B cell (primary cell): ENCODE measurements around the gene TBC1D14. TPM values are rescaled to one million over a fixed set of nuclear protein-coding genes. Genes with fewer than 3 reads are reported as not detected.

Experiments
- ATAC-seq: fragments of 200-7000 bp; cut with Tn5 transposase; one replicate; pipeline ENCODE4 v1.10.0; 2021; ENCODE audit warnings: low read depth, mild to moderate bottlenecking, moderate number of reproducible peaks, moderate library complexity
- CTCF ChIA-PET: fragments of 350-600 bp; sonication (Branson Sonifier 250); formaldehyde crosslinking; loops from one replicate; lab custom pipeline; 2021; ENCODE audit warnings: antibody characterized with exemption, inconsistent platforms; lab: Charles Lee
- POLR2A ChIA-PET: fragments of 350-600 bp; sonication (Branson Sonifier 250); formaldehyde crosslinking; loops from one replicate; lab custom pipeline; 2021; ENCODE audit warnings: antibody characterized with exemption; lab: Charles Lee
- DNase-seq: peaks from one replicate; pipeline ENCODE4 v3.0.0; 2013
- H2AFZ ChIP-seq: 2 replicates; pipeline ENCODE4 v1.6.1; 2012; ENCODE audit warnings: mild to moderate bottlenecking, low read depth, low read length; ENCODE audit not compliant: insufficient read depth, poor library complexity, severe bottlenecking
- H3K27ac ChIP-seq, 2 donors: 1 replicate in 1 of 2; 2 replicates in 1 of 2; pipeline ENCODE4 v1.5.1; 2012 to 2013; ENCODE audit warnings: low read length in 2 of 2, mild to moderate bottlenecking in 2 of 2, moderate library complexity in 1 of 2
- H3K27me3 ChIP-seq, 4 experiments: fragments of 200-600 bp in 1 of 4; sonication (generic) in 1 of 4; replicated peaks in 1 of 4; 1 replicate in 2 of 4; 2 replicates in 2 of 4; pipeline versions ENCODE4 v1.6.1 to v1.7.0; 2013 to 2016; ENCODE audit warnings: low read length in 3 of 4, mild to moderate bottlenecking in 2 of 4, mixed read lengths in 1 of 4, moderate library complexity in 1 of 4; ENCODE audit not compliant: insufficient read depth in 4 of 4, control insufficient read depth in 3 of 4; ENCODE audit errors: control extremely low read depth in 1 of 4
- H3K36me3 ChIP-seq, 2 experiments: replicated peaks in 1 of 2; 1 replicate in 1 of 2; 2 replicates in 1 of 2; pipeline versions ENCODE4 v1.6.1 to v1.7.1; 2013; ENCODE audit warnings: low read length in 1 of 2; ENCODE audit not compliant: insufficient read depth in 2 of 2, control insufficient read depth in 1 of 2; ENCODE audit errors: control extremely low read depth in 1 of 2, extremely low read depth in 1 of 2
- H3K4me1 ChIP-seq, 2 donors: fragments of 200-600 bp in 1 of 2; sonication (generic) in 1 of 2; 1 replicate in 1 of 2; 2 replicates in 1 of 2; pipeline versions ENCODE4 v1.5.1 to v1.6.1; 2013 to 2017; ENCODE audit warnings: low read length in 2 of 2; ENCODE audit not compliant: control insufficient read depth in 2 of 2, insufficient read depth in 2 of 2
- H3K4me2 ChIP-seq: replicated peaks from 2 replicates; pipeline ENCODE3; 2012; ENCODE audit warnings: mild to moderate bottlenecking, low read depth, low read length; ENCODE audit not compliant: poor library complexity, severe bottlenecking
- H3K4me3 ChIP-seq, 5 experiments: fragments of 200-600 bp in 1 of 5; sonication (generic) in 1 of 5; 1 replicate in 3 of 5; 2 replicates in 2 of 5; pipeline versions ENCODE4 v1.5.1 to v1.7.0; 2011 to 2016; ENCODE audit warnings: low read length in 4 of 5, mild to moderate bottlenecking in 4 of 5, low read depth in 2 of 5, control low read depth in 1 of 5, moderate library complexity in 1 of 5; ENCODE audit not compliant: insufficient read depth in 1 of 5; ENCODE audit errors: control extremely low read depth in 1 of 5, extremely low read depth in 1 of 5
- H3K79me2 ChIP-seq: fragments of 200-600 bp; sonication (generic); one replicate; pipeline ENCODE4 v1.6.0; 2016; ENCODE audit warnings: low read length; ENCODE audit not compliant: control insufficient read depth, insufficient read depth
- H3K9ac ChIP-seq: fragments of 200-600 bp; sonication (generic); 2 replicates; pipeline ENCODE4 v1.6.1; 2017; ENCODE audit warnings: mild to moderate bottlenecking, low read length, moderate library complexity
- H3K9me3 ChIP-seq, 3 donors: one replicate each; pipeline versions ENCODE4 v1.6.1 to v1.7.1; 2013; ENCODE audit warnings: low read length in 2 of 3; ENCODE audit not compliant: control insufficient read depth in 2 of 3, insufficient read depth in 1 of 3; ENCODE audit errors: control extremely low read depth in 1 of 3
- H4K20me1 ChIP-seq: 2 replicates; pipeline ENCODE4 v1.6.0; 2012; ENCODE audit warnings: mild to moderate bottlenecking, low read length; ENCODE audit not compliant: insufficient read depth, control insufficient read depth, poor library complexity, severe bottlenecking
- H3K27ac Mint-ChIP-seq: one replicate; pipeline ENCODE4 v1.8.0; 2021; ENCODE audit warnings: mixed read lengths
- H3K27me3 Mint-ChIP-seq: one replicate; pipeline ENCODE4 v1.8.0; 2021; ENCODE audit warnings: mixed read lengths
- H3K4me1 Mint-ChIP-seq: one replicate; pipeline ENCODE4 v1.8.0; 2021; ENCODE audit warnings: mixed read lengths
- H3K4me3 Mint-ChIP-seq: one replicate; pipeline ENCODE4 v1.8.0; 2021; ENCODE audit warnings: mixed read lengths
- H3K9me3 Mint-ChIP-seq: one replicate; pipeline ENCODE4 v1.8.0; 2022; ENCODE audit warnings: mixed read lengths; ENCODE audit not compliant: insufficient read depth
- EZH2 ChIP-seq: IDR thresholded peaks from 2 replicates; pipeline ENCODE4 v1.6.1; 2012; ENCODE audit warnings: borderline replicate concordance, low read depth, mild to moderate bottlenecking, moderate library complexity, low read length; ENCODE audit not compliant: insufficient read depth, poor library complexity, severe bottlenecking
- WGBS: methylation state at CpG from one replicate; pipeline ENCODE4 v1.1.5; 2013; ENCODE audit warnings: missing lambda C conversion rate; ENCODE audit not compliant: insufficient coverage; 5-methylcytosine and 5-hydroxymethylcytosine counted together
- intact Hi-C: fragments of 100-400 bp; cut with micrococcal nuclease; formaldehyde crosslinking; loops from one replicate; pipeline ENCODE4 v1.10.0; 2022
- polyA minus RNA-seq: library from RNA; depleted of rRNA, polyadenylated mRNA; stranded (reverse); fragments of >200 nt; gene quantifications from 2 replicates; pipeline ENCODE4 v1.2.3, GENCODE V29; 2012
- polyA plus RNA-seq: library from polyadenylated mRNA; depleted of rRNA; stranded (reverse); fragments of >200 nt; gene quantifications from 2 replicates; pipeline ENCODE4 v1.2.3, GENCODE V29; 2012
- total RNA-seq, 2 donors: library from RNA; stranded (reverse); fragments of 120-200 nt in 1 of 2; gene quantifications; 1 replicate in 1 of 2; 2 replicates in 1 of 2; pipeline versions ENCODE4 v1.2.3 to v1.2.4, GENCODE V29; 2013 to 2022
- TF ChIP-seq, protein P1 (sequence below): fragments of 200-600 bp; IDR thresholded peaks from one replicate; pipeline ENCODE4 v1.8.0; 2022; ENCODE audit warnings: antibody characterized with exemption, mild to moderate bottlenecking

TBC1D14 gene, protein sequence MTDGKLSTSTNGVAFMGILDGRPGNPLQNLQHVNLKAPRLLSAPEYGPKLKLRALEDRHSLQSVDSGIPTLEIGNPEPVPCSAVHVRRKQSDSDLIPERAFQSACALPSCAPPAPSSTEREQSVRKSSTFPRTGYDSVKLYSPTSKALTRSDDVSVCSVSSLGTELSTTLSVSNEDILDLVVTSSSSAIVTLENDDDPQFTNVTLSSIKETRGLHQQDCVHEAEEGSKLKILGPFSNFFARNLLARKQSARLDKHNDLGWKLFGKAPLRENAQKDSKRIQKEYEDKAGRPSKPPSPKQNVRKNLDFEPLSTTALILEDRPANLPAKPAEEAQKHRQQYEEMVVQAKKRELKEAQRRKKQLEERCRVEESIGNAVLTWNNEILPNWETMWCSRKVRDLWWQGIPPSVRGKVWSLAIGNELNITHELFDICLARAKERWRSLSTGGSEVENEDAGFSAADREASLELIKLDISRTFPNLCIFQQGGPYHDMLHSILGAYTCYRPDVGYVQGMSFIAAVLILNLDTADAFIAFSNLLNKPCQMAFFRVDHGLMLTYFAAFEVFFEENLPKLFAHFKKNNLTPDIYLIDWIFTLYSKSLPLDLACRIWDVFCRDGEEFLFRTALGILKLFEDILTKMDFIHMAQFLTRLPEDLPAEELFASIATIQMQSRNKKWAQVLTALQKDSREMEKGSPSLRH
- total RNA-seq = 42.0 and 44.1 TPM in 2 replicates
- total RNA-seq (2013) = 42.5 TPM
- polyA plus RNA-seq = 21.9 and 39.7 TPM in 2 replicates
- polyA minus RNA-seq = 44.3 and 66.0 TPM in 2 replicates

DNA sequence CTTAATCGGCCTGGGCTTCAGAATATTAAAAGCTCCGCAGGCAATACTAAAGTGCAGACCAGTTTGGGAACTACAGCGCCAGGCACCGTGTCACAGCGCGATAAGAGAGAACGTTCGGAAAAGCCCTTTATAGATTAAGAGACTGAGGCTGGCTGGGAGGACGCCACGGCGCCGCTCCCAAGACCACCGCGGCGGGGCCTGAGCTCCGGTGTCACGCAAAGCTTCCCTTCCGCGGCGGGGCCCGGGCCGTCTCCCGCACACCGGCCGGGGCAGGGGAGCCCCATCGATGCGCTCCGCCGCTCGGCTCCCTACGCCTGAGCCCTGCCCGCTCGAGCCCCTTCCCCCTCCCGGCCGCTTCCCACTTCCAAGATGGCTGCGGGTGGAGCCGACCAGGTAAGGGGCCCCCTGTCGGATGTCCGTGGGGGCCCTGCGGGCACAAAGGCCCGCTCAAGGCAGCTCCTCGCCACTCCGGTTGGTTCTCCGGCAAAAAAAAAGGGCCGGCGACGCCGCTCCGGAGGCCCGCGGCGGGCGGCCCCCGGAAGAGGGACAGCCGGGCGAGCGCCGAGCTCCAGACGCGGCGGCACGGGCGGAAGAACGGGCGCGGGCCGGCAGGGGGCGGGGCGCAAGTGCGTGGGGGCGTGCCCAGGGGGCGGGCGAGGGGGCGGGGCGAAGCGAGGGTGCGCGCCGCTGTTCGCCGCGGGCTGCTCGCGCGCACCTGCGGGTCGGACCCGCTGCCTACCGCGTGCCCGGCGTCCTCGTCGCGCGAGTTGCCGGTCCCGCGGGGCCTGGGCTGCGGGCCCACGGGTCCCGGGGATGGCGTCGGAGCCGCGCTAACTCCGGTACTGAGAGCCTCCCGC is at the start of gene TBC1D14:
TSS of gene TBC1D14 (plus strand) at position 714 of the 857 bp plus-strand sequence. CDS start 13,564 bp downstream, outside the sequence.
- CTCF ChIA-PET = interaction anchor here (0.8 to 5.1 kb wide), 9 partner anchors 8 to 189 kb away, joined by 3 to 41 read pairs (median 9); partner anchors contain the start of genes GRPEL1 and TADA2B
- intact Hi-C loops = loop anchor here (1.0 to 2.0 kb wide), 7 partner anchors 8 to 269 kb away; partner anchors contain the start of genes GRPEL1, KIAA0232, MRFAP1 and TADA2B
- H3K4me1 Mint-ChIP-seq = peaks cover 38% of the 10 kb centered on the region
- under 1% methylated on average over 108 of the region's 108 CpGs for WGBS
- Histone ChIP-seq H3K9ac (peak within 1 kb of the TSS; percentile 88), H3K79me2 (peaks cover 51% of the 10 kb centered on the region), H3K4me1 (peaks cover 33 to 43% of the 10 kb centered on the region in 2 donors), H3K27me3 (peaks cover 0 to 3% (median 0%) of the 10 kb centered on the region in 4 experiments), H3K4me3 (peak within 1 kb of the TSS; percentile 72 to 85 (median 78)), H3K4me2 (peak within 1 kb of the TSS; percentile 88), H3K9me3 (no peaks in the 10 kb centered on the region), H4K20me1 (peaks cover 24% of the 10 kb centered on the region), H2AFZ (peak within 1 kb of the TSS; percentile 71), H3K36me3 (no peaks in the 10 kb centered on the region), H3K27ac (peak within 1 kb of the TSS; percentile 93 to 97)
- no peaks in the 10 kb centered on the region for H3K9me3 Mint-ChIP-seq
- TF ChIP-seq, protein P1, sequence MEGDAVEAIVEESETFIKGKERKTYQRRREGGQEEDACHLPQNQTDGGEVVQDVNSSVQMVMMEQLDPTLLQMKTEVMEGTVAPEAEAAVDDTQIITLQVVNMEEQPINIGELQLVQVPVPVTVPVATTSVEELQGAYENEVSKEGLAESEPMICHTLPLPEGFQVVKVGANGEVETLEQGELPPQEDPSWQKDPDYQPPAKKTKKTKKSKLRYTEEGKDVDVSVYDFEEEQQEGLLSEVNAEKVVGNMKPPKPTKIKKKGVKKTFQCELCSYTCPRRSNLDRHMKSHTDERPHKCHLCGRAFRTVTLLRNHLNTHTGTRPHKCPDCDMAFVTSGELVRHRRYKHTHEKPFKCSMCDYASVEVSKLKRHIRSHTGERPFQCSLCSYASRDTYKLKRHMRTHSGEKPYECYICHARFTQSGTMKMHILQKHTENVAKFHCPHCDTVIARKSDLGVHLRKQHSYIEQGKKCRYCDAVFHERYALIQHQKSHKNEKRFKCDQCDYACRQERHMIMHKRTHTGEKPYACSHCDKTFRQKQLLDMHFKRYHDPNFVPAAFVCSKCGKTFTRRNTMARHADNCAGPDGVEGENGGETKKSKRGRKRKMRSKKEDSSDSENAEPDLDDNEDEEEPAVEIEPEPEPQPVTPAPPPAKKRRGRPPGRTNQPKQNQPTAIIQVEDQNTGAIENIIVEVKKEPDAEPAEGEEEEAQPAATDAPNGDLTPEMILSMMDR = no peak
- TF ChIP-seq EZH2 = no peak
- DNase-seq = peak; percentile 94
- H3K4me3 Mint-ChIP-seq = peak within 1 kb of the TSS; percentile 95
- peak within 1 kb of the TSS; percentile 94 for H3K27ac Mint-ChIP-seq
- peaks cover 8% of the 10 kb centered on the region for H3K27me3 Mint-ChIP-seq
- ATAC-seq = peak; percentile 89
- POLR2A ChIA-PET = interaction anchor here (0.6 to 2.7 kb wide), 13 partner anchors 16 to 269 kb away, joined by 3 to 12 read pairs (median 6); partner anchors contain the start of genes BLOC1S4, GRPEL1, KIAA0232 and MRFAP1
